SKM-1 treated with dmso at 0.1 percent for 144 hours (cell line): ENCODE data around the gene TMEM53.

Experiments used
- DNase-seq: peaks from one replicate; lab custom pipeline; 2025; ENCODE audit not compliant: unreplicated experiment; lab: John Stamatoyannopoulos, UW

The TMEM53 gene

DNA sequence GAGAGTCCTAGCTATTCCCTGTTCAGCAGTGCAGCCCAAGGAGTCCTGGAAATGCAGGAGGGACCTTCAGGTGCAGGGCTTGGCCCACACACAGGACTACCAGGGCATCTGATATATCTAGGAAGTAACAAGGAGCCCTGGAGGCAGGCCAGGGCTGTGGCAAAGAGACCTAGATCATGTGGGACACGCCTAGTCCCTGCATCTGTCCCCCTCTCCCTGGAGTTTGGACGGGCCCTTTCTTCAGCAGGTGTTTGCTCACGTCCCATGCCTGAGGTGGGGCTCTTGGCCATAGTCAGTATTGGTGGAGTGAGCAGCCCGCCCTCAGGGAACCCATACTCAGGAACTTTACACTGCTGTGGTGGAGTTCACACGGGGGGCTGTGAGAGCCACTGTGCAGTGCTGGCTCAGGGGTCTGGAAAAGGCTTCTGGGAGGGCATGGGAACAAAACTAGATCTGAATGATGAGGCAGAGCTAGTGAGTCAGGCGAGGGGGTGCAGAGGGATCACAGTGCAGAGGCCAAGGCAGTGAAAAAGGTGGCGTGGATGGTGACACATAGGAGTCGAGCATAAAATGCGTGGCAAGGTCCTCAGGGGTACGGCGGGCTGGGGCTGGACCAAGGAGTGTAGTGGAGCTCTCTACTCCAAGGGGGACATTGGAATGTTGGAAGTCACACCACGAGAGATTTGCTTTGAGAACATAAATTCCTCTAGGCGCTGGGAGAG lies 25.6 kb downstream of the TMEM53 start:
- no peak for DNase-seq

GRCh38 chr1:44647896-44648295 lies 26.4 kb downstream of the TMEM53 start:
- DNase-seq = no peak

- no peak for DNase-seq
Measured at GRCh38 chr1:44646261-44647110, 27.8 kb downstream of the TMEM53 start.

GRCh38 chr1:44645476-44646244 lies 28.6 kb downstream of the TMEM53 start:
- DNase-seq = no peak

- no peak for DNase-seq
Measured at GRCh38 chr1:44644806-44645205, 29.5 kb downstream of the TMEM53 start.

GRCh38 chr1:44643721-44644334 lies 30.5 kb downstream of the TMEM53 start:
- DNase-seq = no peak

DNA sequence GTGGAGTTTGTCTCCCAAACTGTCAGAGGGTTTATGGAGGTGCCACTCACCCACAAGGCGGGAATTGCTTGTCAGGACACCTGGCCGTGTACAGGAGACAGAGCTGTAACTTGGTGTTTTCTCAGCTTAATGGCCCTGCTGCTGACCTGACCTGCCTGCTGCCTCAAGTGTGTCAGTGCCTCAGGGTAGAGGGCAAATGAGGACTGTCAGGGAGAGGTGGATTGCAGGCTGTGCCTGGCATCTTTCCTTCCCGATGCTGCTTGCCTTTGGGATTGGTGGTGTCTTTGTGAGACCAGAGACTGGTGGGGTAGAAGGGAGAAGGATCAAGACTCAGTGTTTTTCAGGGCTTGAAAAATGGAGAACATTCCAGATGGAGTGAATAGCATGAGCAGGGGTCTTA lies 31.4 kb downstream of the TMEM53 start:
- no peak for DNase-seq

DNA sequence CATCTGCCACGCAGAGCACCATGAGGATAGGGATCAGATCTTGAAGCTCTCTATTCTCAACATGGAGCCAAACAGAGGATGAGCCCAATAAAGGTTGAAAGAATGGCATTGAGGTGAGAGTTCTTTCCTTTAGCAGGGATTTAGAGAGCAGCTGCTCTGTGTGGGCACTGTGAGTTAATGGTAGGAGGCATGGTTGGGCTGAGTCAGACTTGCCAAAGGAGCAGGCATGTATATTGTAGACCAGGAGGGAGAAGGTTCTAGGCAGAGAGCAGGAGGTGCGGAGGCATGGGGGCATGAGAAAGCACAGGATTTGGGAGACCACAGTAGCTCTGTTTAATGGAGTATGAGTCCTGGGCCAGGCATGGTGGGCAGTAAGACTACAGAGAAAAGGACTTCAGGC lies 32.0 kb downstream of the TMEM53 start:
- no peak for DNase-seq

DNA sequence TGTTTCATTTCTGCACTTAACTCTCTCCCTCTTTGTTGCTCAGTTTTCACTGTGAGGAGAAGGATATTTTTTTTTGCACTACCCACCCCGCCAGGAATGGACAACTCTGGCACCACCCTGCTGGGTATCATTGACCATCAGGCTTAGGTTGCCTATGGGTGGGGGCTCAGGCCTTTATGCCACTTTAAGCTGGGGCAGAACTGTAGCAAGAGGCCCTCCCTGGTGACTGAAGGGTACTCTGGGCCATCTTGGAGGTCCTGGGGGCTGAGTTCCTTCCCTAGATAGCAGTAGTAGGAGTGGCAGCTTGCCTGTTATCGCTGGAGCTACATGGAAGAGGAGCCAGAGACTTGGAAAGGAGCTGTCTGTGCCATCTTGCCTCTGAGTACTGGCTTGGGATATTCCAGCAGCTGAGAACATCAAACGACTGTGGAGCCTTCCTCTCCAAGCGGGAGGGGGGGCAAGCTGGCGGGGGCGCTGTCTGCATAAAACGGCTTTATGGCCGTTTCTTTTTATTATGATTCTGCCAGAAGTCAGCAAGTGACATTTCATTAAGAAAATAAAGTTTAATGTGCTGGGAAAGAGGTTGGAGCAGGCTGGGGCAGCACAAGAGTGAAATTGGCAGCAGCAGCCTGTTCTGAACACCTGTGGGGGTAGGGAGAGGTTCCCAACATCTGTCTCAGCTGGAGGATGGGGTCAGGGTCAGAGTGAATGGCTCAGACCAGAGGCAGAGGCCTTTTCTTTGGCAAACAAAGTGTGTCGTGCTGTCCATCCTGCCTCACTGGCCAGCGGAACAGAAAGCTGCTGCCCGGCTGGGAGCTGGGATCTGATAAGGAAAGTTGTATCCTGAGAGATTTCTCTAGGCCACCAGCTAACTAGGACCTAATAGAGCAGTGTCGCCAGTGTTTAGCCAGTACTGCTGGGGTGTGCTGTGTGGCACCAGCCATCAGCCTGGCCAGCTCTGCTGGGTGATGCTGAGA lies 32.9 kb downstream of the TMEM53 start:
- DNase-seq = no peak

DNA sequence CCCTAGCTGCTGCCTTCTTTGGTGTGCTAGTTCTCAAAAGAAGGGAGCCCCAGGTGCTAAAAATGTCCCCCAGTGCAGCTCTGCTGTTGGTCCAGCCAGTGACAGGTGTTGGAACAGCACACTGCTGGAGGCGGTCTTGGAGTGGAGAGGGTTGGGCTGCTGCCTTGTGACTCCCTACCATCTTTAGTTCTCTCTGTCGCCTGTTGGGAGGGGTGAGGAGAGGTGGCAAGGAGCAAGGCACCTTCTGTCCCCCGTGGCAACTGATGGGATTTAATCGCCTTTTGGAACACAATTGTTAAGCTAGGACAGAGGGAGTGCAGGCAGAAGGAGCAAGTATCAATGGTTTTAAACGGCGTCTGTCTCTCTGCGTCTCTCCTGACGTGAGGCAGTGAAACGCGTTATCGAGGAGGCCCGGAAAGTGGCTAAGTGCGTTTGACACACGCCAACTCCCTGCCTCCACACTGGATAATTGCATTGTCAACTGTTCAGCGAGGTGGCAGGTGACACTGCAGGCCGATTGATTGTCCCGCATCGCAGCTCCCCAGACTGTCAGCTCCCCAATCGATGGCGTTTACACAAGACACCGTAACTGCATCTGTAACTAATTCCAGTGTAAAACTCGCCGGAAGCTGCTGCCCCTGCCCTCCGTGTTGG lies 34.0 kb downstream of the TMEM53 start:
- no peak for DNase-seq

- DNase-seq = no peak
Measured at GRCh38 chr1:44637702-44638411, 36.4 kb downstream of the TMEM53 start.

DNA sequence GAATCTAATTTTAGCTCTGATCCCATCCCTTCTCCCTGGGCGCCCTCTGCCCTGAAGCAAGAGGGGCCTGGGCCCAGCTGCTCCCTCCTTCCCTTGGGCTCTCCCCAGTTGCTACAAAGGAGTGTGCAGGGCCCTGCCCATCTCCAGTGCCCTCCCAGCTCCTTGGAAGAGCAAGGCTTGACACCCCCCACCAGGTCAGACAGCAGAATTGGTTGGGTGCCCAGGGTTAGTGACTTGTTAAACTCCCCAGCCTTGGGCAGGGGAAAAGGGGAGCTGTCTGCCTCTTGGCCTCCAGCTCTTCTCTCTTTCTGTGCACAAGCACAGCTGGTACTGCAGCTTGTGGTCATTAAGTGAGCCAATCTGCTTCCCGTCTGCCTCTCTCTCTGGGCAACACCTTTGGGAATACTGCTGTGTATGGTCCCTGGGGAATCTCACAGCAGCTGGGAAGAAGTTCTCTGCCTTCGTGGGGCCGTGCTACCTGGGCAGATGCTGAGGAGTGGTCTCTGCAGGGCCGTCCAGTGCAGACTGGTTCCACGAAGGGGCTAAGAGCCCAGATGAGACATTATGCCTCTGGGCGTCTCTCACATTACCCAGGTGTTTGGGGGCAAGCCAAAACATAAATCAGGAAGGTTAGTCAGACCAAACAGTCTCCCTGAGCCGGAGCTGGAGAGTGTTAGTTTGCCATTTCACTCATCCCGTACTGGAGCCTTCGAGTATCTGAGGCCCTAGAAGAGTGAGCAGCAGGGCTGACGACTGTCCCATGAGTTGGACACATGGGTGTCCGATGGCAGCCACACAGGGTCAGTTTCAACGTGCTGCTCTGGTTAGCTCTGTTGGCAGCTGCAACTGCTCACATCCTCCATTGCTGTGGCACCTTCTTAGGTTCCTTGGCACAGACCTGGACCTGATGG lies 37.3 kb downstream of the TMEM53 start:
- no peak for DNase-seq

DNA sequence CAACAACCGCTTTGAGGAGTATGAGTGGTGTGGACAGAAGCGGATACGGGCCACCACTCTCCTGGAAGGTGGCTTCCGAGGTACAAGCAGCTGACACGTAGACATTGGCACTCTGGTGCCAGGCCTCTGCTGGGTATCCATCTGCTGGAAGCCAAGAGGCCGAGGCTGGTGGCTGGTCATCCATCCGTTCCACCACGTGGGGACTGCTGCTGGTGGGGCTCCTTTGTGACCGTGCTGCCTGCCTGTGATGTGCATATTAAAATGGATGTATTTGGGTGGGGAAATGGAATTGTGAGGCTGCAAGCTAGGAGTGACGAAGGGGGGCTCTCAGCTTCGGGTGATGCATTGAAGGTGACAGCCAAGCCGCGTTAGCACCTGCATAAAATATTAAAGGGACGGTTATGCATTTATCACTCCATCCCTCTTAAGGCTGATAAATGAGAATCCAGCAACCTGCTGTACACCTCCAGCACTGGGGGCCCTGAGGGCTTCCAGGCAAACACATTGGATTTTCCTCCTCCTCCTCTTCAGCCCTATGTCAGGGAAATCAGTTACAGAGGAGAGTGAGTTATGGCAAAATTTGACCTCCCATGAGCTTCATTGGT lies 38.1 kb downstream of the TMEM53 start:
- DNase-seq = no peak

- DNase-seq = no peak
Measured at GRCh38 chr1:44635439-44635838, 38.8 kb downstream of the TMEM53 start.

GRCh38 chr1:44634606-44635189 lies 39.6 kb downstream of the TMEM53 start:
- DNase-seq = no peak

GRCh38 chr1:44632598-44632997 lies 41.7 kb downstream of the TMEM53 start:
- DNase-seq = no peak
